ENCODE results near the gene RARB.

The RARB gene

DNA sequence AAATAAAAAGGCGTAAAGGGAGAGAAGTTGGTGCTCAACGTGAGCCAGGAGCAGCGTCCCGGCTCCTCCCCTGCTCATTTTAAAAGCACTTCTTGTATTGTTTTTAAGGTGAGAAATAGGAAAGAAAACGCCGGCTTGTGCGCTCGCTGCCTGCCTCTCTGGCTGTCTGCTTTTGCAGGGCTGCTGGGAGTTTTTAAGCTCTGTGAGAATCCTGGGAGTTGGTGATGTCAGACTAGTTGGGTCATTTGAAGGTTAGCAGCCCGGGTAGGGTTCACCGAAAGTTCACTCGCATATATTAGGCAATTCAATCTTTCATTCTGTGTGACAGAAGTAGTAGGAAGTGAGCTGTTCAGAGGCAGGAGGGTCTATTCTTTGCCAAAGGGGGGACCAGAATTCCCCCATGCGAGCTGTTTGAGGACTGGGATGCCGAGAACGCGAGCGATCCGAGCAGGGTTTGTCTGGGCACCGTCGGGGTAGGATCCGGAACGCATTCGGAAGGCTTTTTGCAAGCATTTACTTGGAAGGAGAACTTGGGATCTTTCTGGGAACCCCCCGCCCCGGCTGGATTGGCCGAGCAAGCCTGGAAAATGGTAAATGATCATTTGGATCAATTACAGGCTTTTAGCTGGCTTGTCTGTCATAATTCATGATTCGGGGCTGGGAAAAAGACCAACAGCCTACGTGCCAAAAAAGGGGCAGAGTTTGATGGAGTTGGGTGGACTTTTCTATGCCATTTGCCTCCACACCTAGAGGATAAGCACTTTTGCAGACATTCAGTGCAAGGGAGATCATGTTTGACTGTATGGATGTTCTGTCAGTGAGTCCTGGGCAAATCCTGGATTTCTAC, at the start of gene RARB:
Gene RARB, plus strand, starts transcription at position 322 of the 847 bp plus-strand sequence. Its CDS starts 469 bp downstream, at position 791.
- DNase-seq = peak; percentile 8

DNA sequence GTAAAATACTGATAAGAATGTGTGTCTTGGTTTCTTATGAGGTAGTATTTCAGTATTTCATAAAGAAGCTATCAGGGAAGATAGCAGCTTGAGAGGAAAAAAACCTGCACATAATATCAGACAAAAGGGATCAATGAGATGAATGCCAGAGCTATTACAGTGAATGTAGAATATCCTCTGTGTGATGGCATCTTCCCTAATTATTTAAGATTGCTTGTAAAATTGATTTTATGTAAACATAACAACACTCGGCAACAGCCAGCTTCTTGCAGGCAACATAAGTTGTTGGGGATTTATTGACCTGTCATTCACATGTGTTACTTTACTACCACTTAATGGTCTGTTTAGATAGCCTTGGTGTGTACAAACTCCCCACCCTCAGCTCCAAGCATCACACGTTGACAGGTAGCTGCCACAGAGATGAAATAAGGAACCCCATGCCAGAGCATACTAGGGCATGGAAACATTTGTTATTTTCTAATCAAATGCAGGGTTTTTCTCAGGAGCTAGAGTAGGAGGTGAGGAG, 49.2 kb upstream of the RARB start:
- no peak for DNase-seq

DNA sequence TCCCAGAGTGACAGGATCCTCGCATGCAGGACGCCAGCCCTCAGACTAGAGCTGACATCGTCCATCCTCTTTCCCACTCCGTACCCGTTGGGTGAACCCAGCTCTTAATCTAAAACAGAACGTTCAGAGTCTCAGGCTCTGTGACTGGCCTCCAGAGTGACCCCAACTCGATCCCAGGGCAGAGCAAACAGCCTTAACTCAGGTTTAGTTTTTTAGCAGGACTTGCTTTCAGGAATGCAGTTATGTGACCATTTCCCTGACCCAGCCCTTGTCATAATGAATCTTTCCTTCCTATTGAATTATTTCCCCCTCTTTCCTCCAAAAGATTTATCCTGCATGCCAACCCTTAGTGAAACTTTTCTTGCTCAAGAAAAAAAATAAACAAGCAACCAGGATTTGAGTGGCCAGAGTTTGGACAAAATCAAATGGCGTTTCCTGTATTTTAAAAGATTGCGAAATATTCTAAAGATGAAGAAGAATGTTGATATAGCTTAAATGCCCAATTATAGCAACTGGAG, 47.8 kb upstream of the RARB start:
- no peak for DNase-seq

DNA sequence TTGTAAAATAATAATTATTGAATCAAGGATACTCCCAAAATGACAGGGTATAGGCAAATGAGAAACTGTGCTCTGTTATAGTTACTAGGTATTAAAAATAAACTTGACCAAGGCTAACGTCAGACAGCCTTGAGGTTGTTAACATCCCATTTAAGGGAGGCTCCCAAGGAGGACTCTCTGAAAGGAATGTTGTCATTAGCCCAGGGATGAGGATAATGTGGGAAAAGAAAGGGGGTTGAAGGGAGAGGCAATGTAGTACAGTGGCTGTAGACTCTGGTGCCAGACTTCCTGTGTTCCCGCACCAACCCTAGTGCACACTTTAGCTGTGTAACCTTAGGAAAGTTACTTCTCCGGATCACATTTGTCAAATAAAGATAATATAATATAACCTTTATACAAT, 47.0 kb upstream of the RARB start:
- no peak for DNase-seq

GRCh38 chr3:25384471-25384870, 43.6 kb upstream of the RARB start:
- DNase-seq = no peak

DNA sequence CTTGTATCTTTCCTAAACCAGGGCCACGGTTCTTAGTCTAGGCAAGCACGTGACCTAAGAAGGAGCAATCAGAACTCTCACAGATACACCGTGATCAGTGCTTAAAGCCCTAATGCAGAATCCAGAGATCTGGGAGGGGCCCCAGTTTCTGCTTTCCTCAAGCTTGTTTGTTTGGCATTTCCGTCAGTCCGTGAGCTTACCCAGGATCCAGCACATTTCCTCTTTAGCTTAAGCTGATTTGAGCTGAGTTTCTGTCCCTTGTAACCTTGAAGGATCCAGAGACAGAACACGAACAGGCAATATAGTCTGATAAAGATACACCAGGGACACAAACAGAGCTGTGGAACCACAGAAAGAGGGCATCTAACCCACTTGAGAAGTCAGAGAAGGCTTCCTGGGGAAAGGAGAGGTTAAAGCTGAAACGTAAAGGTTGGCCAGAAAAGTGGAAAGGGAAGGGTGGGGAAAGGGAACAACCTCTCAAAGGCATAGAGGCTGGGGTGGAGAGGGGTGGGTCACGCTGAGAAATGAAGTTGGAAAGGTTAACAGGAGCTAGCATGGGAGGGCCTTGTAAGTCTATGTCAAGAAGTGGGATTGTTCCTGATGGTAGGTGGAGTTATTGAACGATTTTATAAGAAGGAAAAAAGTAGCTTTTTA, 42.1 kb upstream of the RARB start:
- no peak for DNase-seq

GRCh38 chr3:25386686-25387255, 41.3 kb upstream of the RARB start:
- no peak for DNase-seq

GRCh38 chr3:25390605-25391004, 37.5 kb upstream of the RARB start:
- DNase-seq = no peak

- DNase-seq = no peak
Measured at GRCh38 chr3:25396251-25396650, 31.8 kb upstream of the RARB start.

DNA sequence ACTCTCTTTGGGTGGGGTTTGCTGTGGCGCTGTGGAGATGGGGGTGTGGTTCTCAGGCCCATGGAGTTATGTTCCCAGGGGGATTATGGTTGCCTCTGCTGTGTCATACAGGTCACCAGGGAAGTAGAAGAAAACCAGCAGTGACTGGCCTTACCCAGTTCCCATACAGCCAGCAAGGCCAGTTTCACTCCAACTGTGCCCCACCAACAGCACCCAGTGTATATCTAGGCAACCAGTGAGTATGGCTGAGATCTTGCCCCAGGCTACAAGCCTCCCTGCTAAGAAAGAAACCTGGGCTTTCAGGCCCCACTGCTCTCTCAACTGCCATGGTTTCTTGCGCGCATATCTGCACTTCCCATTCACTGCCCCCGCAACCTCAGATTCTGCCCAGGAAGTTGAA, 31.4 kb upstream of the RARB start:
- DNase-seq = no peak

DNA sequence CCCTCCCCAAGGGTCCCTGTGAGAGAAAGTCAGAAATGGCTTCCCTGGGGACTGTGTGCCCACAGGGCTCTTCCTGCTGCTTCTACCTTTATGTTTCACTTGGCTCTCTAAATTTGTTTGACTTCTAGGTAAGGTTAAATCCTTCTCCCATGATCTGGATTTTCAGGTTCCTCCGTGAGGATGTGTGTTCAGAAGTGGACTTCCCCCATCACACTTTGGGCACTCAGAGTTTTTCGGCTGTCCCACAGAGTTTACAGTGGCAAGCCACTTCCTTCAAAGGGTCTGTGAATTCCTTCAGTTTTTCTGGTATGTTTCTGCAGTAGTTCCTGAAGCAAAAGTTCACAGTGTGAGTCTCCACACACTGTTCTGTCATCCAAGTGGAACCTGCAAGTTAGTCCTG, 30.9 kb upstream of the RARB start:
- no peak for DNase-seq

DNA sequence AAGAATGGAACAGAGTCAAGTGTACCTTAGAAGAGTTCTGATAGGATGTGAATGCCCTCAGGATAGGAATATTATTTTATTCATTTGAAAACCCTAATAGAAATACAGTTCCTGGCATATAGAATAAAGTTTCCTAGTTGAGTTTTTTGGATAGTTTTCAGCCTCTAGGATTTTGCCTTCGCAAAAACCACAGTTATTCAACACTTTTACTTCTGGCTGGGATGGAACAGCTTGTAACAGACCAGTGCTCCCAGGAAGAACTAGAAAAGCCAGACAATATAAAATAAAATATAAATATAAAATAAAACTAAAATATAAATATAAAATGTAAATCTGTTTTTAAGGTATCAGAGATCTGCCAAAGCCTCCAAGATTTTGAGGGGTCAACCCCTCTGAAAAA, 27.5 kb upstream of the RARB start:
- no peak for DNase-seq

GRCh38 chr3:25403968-25404367, 24.1 kb upstream of the RARB start:
- DNase-seq = no peak

GRCh38 chr3:25404569-25404968, 23.5 kb upstream of the RARB start:
- no peak for DNase-seq

- no peak for DNase-seq
Measured at GRCh38 chr3:25405335-25405734, 22.7 kb upstream of the RARB start.

GRCh38 chr3:25410703-25411102, 17.4 kb upstream of the RARB start:
- no peak for DNase-seq

DNA sequence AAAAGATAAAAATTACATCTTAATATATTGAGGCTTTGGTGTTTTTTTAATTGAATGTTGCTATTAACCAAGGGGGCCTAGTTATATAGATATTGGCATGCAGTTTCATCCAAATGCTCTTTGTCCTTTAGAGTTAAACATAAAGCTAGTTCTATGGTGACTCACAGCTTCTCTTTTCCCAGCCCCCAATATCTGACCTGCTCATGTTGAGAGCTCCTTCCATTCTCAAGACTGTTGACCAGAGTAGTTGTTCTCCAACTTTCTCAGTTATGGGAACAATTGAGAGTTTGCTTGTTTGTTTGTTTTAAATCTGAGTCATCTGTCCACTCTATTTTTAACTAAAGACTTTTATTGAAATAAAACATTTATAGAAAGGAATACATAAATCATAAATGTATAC, 15.8 kb upstream of the RARB start:
- no peak for DNase-seq

DNA sequence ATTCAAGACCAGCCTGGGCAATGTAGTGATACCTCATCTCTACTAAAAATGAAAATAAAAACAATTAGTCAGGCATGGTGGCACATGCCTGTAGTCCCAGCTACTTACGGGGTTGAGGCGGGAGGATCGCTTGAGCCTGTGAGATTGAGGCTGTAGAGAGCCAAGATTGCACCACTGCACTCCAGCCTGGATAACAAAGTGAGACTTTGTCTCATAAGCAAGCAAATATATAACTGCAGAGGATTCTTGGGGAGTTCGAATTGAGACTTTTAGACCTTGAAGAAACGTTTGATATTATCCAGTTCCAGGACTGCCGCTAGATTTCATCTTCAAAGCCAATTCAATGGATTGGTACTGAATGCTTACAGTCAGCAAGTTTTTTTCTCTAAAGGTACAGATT, 11.9 kb upstream of the RARB start:
- DNase-seq = no peak

- DNase-seq = no peak
Measured at GRCh38 chr3:25418596-25418995, 9.5 kb upstream of the RARB start.

DNA sequence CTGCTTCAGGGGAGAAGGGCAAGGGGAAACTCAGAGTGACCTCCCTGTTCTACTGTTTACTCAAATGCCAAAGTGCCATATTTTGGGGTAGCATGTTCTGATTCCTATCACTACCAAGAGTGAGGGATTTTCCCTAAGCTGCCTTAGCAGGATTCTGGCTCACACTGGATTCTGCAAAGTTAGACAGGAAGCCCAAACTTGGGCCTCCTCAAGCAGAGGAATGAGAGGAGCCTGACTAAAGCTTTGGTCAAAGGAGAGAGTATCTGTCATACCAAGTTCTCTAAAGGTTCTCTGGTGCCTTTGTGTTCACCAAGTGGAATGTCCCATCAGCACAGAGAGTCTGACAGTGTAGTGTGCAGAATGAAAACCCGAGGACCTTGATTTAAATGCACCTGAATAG, 8.8 kb upstream of the RARB start:
- no peak for DNase-seq

DNA sequence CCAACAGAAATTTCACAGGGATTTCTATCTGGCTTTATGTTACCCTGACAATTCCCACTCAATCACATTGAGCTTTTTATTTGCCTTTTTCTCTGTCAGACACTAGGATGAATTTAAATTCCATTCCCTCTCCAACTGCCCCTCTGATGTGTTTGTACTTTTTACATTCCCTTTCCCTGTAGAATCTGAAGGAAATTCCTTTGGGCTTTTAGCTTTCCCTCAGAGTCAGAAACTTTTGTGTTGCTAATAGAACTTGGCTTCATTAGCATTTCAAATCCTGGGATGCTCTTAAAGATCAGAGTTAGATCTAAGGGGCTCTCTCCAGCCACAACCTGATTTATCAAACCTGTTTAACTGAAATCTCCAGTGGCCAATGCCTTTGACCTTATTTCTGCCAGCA, 7.9 kb upstream of the RARB start:
- DNase-seq = no peak

- DNase-seq = no peak
Measured at GRCh38 chr3:25420885-25421284, 7.2 kb upstream of the RARB start.

- no peak for DNase-seq
Measured at GRCh38 chr3:25421747-25422146, 6.3 kb upstream of the RARB start.
